Muscle of arm (tissue), 14 donors: ENCODE results near the gene HELZ2. TPM values are rescaled to one million over a fixed set of nuclear protein-coding genes. Genes with fewer than 3 reads are reported as not detected.
"Not testable (repeated sequence)": the region's sequence is repeated elsewhere in the genome, so short reads cannot be mapped to it uniquely, and the experiment has no call there.

Experiments used
- DNase-seq: peaks from one replicate; pipeline ENCODE4 v3.0.0-alpha.2; 2013
- long read RNA-seq, 11 donors: transcript quantifications; one replicate each; lab custom pipeline, GENCODE V29; 2026
- polyA plus RNA-seq, 12 donors: library from polyadenylated mRNA; unstranded; fragments of 120-200 nt; gene quantifications; one replicate each; pipeline ENCODE4 v1.2.1, GENCODE V29; 2013; ENCODE audit not compliant: insufficient read length in 12 of 12

HELZ2 gene
- polyA plus RNA-seq = 10 to 100 TPM in 3 of 12 donors, 1 to 10 TPM in 8, not detected in 1; 4.3 to 18.8 (median 6.4) TPM
- long read RNA-seq, donor 1, partial matches to known transcripts = 0 of 1 reads
- long read RNA-seq, donor 1, other reads (novel, unspliced or antisense) = 0 of 1 reads
- long read RNA-seq, donor 2 = 0 reads
- long read RNA-seq, donor 3 = 0 reads
- long read RNA-seq, donor 4 = 0 reads
- long read RNA-seq, donor 5 = 0 reads
- long read RNA-seq, donor 6 = 0 reads
- long read RNA-seq, donor 7 = 0 reads
- long read RNA-seq, donor 8 = 0 reads
- long read RNA-seq, donor 9 = 0 reads
- long read RNA-seq, donor 10 = 0 reads
- long read RNA-seq, donor 11 = 0 reads

GRCh38 chr20:63574156-63574828 is at the start of gene HELZ2:
Gene HELZ2 (minus strand): TSS chr20:63574239. CDS start chr20:63572385, 1,854 bp downstream.
- peak; percentile 58 for DNase-seq

- DNase-seq = no peak
These were observed 48.7 kb upstream of the HELZ2 start for GRCh38 chr20:63622732-63623131.

- no peak for DNase-seq
These were observed 48.1 kb upstream of the HELZ2 start for GRCh38 chr20:63622096-63622495.

GRCh38 chr20:63620991-63621390 is 47.0 kb upstream of the HELZ2 start:
- DNase-seq = no peak

- no peak for DNase-seq
These were observed 45.5 kb upstream of the HELZ2 start for GRCh38 chr20:63619505-63619904.

- DNase-seq = no peak
These were observed 45.0 kb upstream of the HELZ2 start for GRCh38 chr20:63619086-63619485.

DNA sequence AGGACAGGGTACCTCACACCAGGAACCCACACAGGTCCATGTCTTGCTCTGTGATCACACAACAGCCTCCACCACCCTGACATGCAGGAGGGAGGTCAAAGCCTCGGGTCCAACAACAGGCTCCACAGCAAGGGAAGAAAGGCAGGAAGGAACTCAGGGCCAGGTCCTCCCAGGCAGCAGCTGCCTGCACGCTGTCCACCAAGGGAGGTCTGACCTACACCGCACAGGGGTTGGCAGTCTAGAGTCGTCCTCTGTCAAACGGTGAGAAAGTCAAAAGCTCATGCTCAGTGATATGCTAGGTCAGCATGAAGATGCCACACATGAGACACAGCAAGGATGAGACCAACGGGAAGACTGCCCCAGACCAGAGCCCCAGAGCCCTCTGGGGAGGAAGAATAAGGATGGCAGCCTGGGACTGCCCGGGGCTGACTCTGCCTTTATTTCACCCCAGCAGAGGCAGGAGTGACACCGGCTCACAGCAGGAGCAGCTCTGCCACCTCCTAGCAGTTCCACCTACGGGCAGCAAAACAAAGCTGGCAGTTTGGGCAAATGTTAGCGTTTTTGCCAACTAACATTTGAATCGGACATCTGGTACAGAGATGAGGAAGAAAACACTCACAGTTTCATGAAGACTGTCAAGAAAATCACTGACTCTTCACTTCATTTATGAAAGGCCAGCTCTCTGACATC is 44.4 kb upstream of the HELZ2 start:
- DNase-seq = no peak

DNA sequence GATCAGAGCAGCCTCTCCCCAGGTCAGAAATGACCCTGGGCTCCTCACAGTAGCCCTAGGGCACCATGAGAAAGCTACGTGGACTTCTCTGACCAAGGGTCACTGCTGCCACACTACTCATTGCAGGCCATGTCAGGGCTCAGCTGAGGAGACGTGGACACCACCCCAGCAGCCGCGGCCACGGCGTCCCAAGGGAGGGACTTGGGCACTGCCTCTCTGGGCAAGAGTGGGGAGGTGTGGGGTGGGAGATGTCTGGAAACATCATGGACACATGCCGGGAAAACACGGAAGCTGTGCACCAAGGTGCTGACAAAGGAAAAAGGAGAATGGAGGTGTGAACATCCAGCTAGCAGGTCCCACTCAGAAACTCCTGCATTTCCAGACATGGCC is 43.8 kb upstream of the HELZ2 start:
- no peak for DNase-seq

DNA sequence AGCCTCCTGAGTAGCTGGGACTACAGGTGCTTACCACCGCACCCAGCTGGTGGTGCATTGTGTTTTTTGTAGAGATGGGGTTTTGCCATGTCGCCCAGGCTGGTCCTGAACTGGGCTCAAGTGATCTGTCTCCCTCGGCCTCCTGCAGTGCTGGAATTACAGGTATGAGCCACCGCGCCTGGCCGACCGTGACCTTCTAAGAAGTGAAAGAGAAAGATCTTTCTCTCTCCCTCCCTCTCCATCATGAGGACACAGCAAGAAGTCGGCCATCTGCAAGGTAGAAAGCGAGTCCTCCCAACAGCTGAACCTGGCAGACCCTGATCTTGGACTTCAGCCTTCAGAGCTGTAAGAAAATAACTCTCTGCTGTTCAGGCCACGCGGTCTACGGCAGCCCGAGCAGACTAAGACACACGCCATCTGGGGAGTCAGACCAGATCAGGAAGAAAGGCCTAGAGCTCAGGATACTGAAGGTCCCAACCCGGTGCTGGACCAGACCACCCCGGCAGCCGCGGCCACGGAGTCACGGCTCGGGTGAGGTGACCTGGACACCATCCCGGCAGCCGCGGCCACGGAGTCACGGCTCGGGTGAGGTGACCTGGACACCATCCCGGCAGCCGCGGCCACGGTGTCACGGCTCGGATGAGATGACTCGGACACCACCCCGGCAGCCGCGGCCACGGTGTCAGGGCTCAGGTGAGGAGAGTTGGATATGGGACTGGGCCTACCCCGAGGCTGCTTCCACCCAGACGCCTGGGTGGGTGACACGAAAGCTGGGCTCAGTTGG is 43.2 kb upstream of the HELZ2 start:
- DNase-seq = no peak

- DNase-seq = not testable (repeated sequence)
These were observed 40.0 kb upstream of the HELZ2 start for GRCh38 chr20:63613863-63614594.

DNA sequence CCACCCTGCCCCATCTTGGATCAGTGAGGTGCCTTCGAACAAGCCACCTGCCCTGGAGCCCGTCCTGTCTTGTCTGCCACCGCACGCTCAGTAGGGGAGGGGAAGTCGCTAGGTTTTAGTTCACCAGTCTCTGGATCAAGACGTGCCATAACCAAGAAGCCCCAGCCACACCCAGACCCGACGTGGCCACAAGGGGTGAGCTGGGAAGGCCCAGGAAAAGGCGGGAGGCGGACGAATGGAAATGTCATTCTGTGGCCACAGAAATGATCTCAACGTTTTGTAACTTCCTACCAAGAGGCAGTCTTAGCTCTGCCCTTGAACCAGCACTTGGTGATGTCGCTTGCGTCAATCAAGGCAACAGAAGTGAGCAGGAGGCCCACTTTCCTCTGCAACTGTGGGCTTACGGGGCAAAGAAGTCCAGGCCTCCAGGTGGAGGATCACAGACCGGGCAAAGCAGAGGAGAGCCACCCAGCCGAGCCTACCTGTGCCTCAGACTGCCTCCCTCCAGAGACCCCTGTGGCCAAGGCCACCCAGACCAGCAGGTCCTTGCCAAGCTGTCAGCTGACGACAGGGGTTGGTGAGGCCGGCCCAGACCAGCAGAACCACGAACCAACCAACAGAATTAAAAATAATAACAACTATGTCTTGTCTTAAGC is 38.4 kb upstream of the HELZ2 start:
- no peak for DNase-seq

GRCh38 chr20:63611646-63612045 is 37.6 kb upstream of the HELZ2 start:
- no peak for DNase-seq

GRCh38 chr20:63610581-63611435 is 36.8 kb upstream of the HELZ2 start:
- DNase-seq = no peak

DNA sequence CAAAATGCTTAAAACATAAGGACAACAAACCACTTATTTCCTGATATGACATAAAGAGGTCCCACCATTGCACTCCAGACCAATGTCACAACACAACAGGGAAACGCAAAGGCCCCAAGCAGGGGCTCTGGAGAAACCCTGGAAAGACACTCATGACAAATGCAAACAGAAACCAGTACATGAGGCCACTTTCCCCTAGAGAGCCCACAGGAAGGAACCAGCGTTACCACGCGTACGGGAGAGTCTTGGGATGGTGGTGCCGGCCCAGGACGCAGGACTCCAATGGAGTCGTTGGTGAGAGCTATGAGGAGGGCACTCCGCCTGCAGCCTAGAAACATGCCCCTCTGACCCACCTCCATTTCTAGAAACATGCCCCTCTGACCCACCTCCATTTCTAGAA is 32.6 kb upstream of the HELZ2 start:
- DNase-seq = no peak

- DNase-seq = no peak
These were observed 28.3 kb upstream of the HELZ2 start for GRCh38 chr20:63602321-63602720.

DNA sequence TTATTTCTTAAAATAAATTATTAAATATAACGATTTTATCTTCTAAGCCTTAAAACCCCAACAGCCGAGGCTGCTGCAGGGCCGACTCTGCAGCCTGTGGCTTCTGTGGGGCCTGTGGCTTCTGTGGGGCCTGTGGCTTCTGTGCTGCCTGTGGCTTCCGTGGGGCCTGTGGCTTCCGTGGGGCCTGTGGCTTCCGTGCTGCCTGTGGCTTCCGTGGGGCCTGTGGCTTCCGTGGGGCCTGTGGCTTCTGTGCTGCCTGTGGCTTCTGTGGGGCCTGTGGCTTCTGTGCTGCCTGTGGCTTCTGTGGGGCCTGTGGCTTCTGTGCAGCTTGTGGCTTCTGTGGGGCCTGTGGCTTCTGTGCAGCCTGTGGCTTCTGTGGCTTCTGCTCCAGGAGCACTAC is 27.6 kb upstream of the HELZ2 start:
- DNase-seq = not testable (repeated sequence)

GRCh38 chr20:63599396-63600050 is 25.5 kb upstream of the HELZ2 start:
- DNase-seq = no peak

- DNase-seq = no peak
These were observed 24.7 kb upstream of the HELZ2 start for GRCh38 chr20:63598479-63599395.
